Activated T-cell treated with anti-CD3 and anti-CD28 coated beads for 24 hours (primary cell): ENCODE measurements around the gene APOBEC3G.

ENCODE experiments used
- DNase-seq: peaks from one replicate; pipeline ENCODE4 v3.0.0-alpha.2; 2020; ENCODE audit warnings: low read depth

APOBEC3G gene

GRCh38 chr22:39125622-39126021, 48.5 kb downstream of the APOBEC3G start:
- no peak for DNase-seq

GRCh38 chr22:39128508-39128907, 51.4 kb downstream of the APOBEC3G start:
- DNase-seq = no peak

- no peak for DNase-seq
Observed at GRCh38 chr22:39129081-39129480, 52.0 kb downstream of the APOBEC3G start.

GRCh38 chr22:39129746-39130145, 52.7 kb downstream of the APOBEC3G start:
- DNase-seq = no peak

- DNase-seq = no peak
Observed at GRCh38 chr22:39130152-39130704, 53.2 kb downstream of the APOBEC3G start.

GRCh38 chr22:39130892-39131855, 54.1 kb downstream of the APOBEC3G start:
- no peak for DNase-seq

- no peak for DNase-seq
Observed at GRCh38 chr22:39132281-39132680, 55.2 kb downstream of the APOBEC3G start.

GRCh38 chr22:39132871-39133524, 55.9 kb downstream of the APOBEC3G start:
- DNase-seq = no peak

- DNase-seq = no peak
Observed at GRCh38 chr22:39133871-39134270, 56.8 kb downstream of the APOBEC3G start.

GRCh38 chr22:39134366-39135091, 57.5 kb downstream of the APOBEC3G start:
- no peak for DNase-seq

- no peak for DNase-seq
Observed at GRCh38 chr22:39135092-39135896, 58.2 kb downstream of the APOBEC3G start.

GRCh38 chr22:39136317-39136716, 59.2 kb downstream of the APOBEC3G start:
- no peak for DNase-seq
